ENCODE data around the gene CPB2. TPM values are rescaled to one million over a fixed set of nuclear protein-coding genes. Genes with fewer than 3 reads are reported as not detected.

CPB2 gene
- total and polyA plus RNA-seq, 2 of the 8 experiments (the other 6 are each of a cell fraction or from before 2014, with no cell fraction given): not detected

GRCh38 chr13:46062185-46062584 lies 42.6 kb downstream of the CPB2 start:
- no peak overlapping the region for H2BK20ac ChIP-seq (ENCODE audit: low read length)
- no peak overlapping the region for H2AK5ac ChIP-seq (ENCODE audit: low read depth, low read length)
- H3K36me3 ChIP-seq (ENCODE audit: control insufficient read depth in 2 of 4, insufficient read depth in 4 of 4, low read length in 3 of 4): no peaks in the 10 kb centered on the region
- H2BK12ac ChIP-seq (ENCODE audit: low read depth, low read length): no peak overlapping the region
- H3K4me3 ChIP-seq (ENCODE audit: extremely low read depth in 1 of 4, insufficient read depth in 2 of 4, low read depth in 3 of 4, low read length in 4 of 4): no peak overlapping the region
- DNase-seq (ENCODE audit: low read depth in 1 of 2, low spot score in 2 of 2) (no peak), FAIRE-seq (no peak)
- H3K23me2 ChIP-seq (ENCODE audit: low read depth, low read length): no peaks in the 10 kb centered on the region
- H3K79me1 ChIP-seq (ENCODE audit: low read depth, low read length): no peaks in the 10 kb centered on the region
- H3K4me1 ChIP-seq (replicated peaks in 1 of 4; ENCODE audit: control insufficient read depth in 3 of 4, insufficient read depth in 4 of 4, low read length in 3 of 4): no peaks in the 10 kb centered on the region
- no peak overlapping the region for H2AFZ ChIP-seq (ENCODE audit: low read length)
- H3K9ac ChIP-seq (replicated peaks in 1 of 4; ENCODE audit: extremely low read depth in 1 of 4, low read depth in 3 of 4, low read length in 3 of 4): no peak overlapping the region
- no peak overlapping the region for H3K14ac ChIP-seq (ENCODE audit: insufficient read length)
- H3K9me3 ChIP-seq (ENCODE audit: insufficient read depth in 2 of 2, low read depth in 1 of 2, low read length in 1 of 2): no peaks in the 10 kb centered on the region; a peak in 1 of 4 replicates
- no peak overlapping the region for H4K8ac ChIP-seq (ENCODE audit: extremely low read depth, insufficient read depth, low read length)
- H2BK120ac ChIP-seq (replicated peaks; ENCODE audit: low read depth, low read length): no peak overlapping the region
- H3K79me2 ChIP-seq (ENCODE audit: control insufficient read depth in 1 of 2, insufficient read depth in 2 of 2, low read length in 2 of 2): no peaks in the 10 kb centered on the region
- H3K27ac ChIP-seq (ENCODE audit: low read depth, low read length): no peak overlapping the region
- no peak overlapping the region for H2BK15ac ChIP-seq (ENCODE audit: low read length)
- 92% methylated on average over 5 of the region's 5 CpGs; no CpG with 5 or more reads in 1 of the 2 experiments for WGBS, 2 experiments (ENCODE audit: extremely low coverage in 1 of 2, insufficient coverage in 1 of 2, insufficient read length in 1 of 2, insufficient replicate concordance in 2 of 2, low coverage in 1 of 2, low lambda C conversion rate in 2 of 2, missing lambda C conversion rate in 1 of 2)
- H3K4ac ChIP-seq (replicated peaks; ENCODE audit: insufficient read length, low read depth, low read length): no peak overlapping the region
- H3K56ac ChIP-seq (replicated peaks; ENCODE audit: insufficient read length, low read depth, low read length): no peak overlapping the region
- H3K23ac ChIP-seq (ENCODE audit: insufficient read length): no peak overlapping the region
- H3K27me3 ChIP-seq (replicated peaks in 1 of 4; ENCODE audit: control insufficient read depth in 3 of 4, extremely low read depth in 1 of 4, insufficient read depth in 3 of 4, low read length in 3 of 4): no peaks in the 10 kb centered on the region
- no peak overlapping the region for H3K18ac ChIP-seq (ENCODE audit: extremely low read depth, low read length)
- no peaks in the 10 kb centered on the region for H4K20me1 ChIP-seq (replicated peaks in 1 of 2; ENCODE audit: control insufficient read depth in 1 of 2, insufficient read depth in 2 of 2, low read length in 2 of 2)
- H4K5ac ChIP-seq (ENCODE audit: insufficient read length, low read depth, low read length): no peak overlapping the region
- POLR2A ChIA-PET (ENCODE audit: partially characterized antibody): interaction anchor here (0.9 kb wide), 1 partner anchor 10 kb away, joined by 3 read pairs; the partner anchor contains the start of gene ZC3H13
- no peak overlapping the region for H2BK5ac ChIP-seq (ENCODE audit: low read depth, low read length)
- CTCF ChIA-PET (ENCODE audit: partially characterized antibody): interaction anchor here (0.8 kb wide), 1 partner anchor 24 kb away, joined by 5 read pairs; no protein-coding TSS in a partner anchor
- H3K4me2 ChIP-seq (ENCODE audit: insufficient read depth in 1 of 2, low read depth in 2 of 2, low read length in 2 of 2): no peak overlapping the region
- no peak overlapping the region for H4K91ac ChIP-seq (replicated peaks; ENCODE audit: insufficient read length, low read length)
- no peak for TF ChIP-seq CBX8 (IDR thresholded peaks at IDR 0.05; ENCODE audit: borderline replicate concordance, low read depth, low read length)
- TF ChIP-seq POU5F1 (IDR thresholded peaks at IDR 0.05; ENCODE audit: low read depth, low read length): no peak
- no peak for TF ChIP-seq CEBPB (IDR thresholded peaks at IDR 0.05; ENCODE audit: low read depth, low read length)
- TF ChIP-seq SIX5 (IDR thresholded peaks at IDR 0.05; ENCODE audit: low read depth, low read length): no peak
- TF ChIP-seq SRF (IDR thresholded peaks at IDR 0.05; ENCODE audit: low read depth, low read length): no peak
- no peak for TF ChIP-seq KDM1A (IDR thresholded peaks at IDR 0.05; ENCODE audit: borderline replicate concordance, low read length)
- no peak for TF ChIP-seq GTF2F1 (IDR thresholded peaks at IDR 0.05; ENCODE audit: borderline replicate concordance, low read depth, low read length)
- TF ChIP-seq RNF2 (IDR thresholded peaks at IDR 0.05; ENCODE audit: borderline replicate concordance, low read depth, low read length, missing control alignments, poor library complexity, severe bottlenecking): no peak
- TF ChIP-seq, protein P1, sequence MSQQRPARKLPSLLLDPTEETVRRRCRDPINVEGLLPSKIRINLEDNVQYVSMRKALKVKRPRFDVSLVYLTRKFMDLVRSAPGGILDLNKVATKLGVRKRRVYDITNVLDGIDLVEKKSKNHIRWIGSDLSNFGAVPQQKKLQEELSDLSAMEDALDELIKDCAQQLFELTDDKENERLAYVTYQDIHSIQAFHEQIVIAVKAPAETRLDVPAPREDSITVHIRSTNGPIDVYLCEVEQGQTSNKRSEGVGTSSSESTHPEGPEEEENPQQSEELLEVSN (IDR thresholded peaks at IDR 0.05): no peak
- no peak for TF ChIP-seq CTBP2 (IDR thresholded peaks at IDR 0.05; ENCODE audit: borderline replicate concordance, insufficient read depth, insufficient read length, low read length)
- no peak for TF ChIP-seq BCL11A (IDR thresholded peaks at IDR 0.05; ENCODE audit: low read depth in 2 of 2, low read length in 2 of 2)
- TF ChIP-seq BACH1 (IDR thresholded peaks at IDR 0.05; ENCODE audit: low read length): no peak
- TF ChIP-seq RBBP5 (IDR thresholded peaks at IDR 0.05; ENCODE audit: borderline replicate concordance, low read depth, low read length): no peak
- TF ChIP-seq CHD2 (IDR thresholded peaks at IDR 0.05; ENCODE audit: low read length): no peak

Data from H1 (cell line).